Measurements from ENCODE around the gene ALDH8A1. TPM values are rescaled to one million over a fixed set of nuclear protein-coding genes. Genes with fewer than 3 reads are reported as not detected.
A peak's percentile ranks its signal among the peaks of the same experiment; 100 is the strongest.
"Not testable (repeated sequence)": the region's sequence is repeated elsewhere in the genome, so short reads cannot be mapped to it uniquely, and the experiment has no call there.

ALDH8A1 gene
- total and polyA plus RNA-seq, 9 donors: 0.41 to 2.2 (median 0.65) TPM

DNA sequence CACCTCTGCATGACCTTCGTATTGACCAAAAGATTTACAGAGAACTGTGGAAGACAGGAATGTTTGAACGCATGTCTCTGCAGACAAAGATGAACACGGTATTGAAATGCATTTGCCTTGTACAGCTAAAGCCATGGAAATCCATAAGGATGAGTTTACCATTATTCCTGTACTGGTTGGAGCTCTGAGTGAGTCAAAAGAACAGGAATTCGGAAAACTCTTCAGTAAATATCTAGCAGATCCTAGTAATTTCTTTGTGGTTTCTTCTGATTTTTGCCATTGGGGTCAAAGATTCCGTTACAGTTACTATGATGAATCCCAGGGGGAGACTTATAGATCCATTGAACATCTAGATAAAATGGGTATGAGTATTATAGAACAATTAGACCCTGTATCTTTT lies 51.7 kb downstream of the ALDH8A1 start:
- 80% methylated on average over 3 of the region's 5 CpGs for WGBS (ENCODE audit: insufficient coverage)
- not testable (repeated sequence) for DNase-seq; H3K4me3 ChIP-seq (ENCODE audit: low read length); H3K36me3 ChIP-seq (ENCODE audit: control insufficient read depth, insufficient read depth, low read length); H3K27me3 ChIP-seq (ENCODE audit: control insufficient read depth, insufficient read depth, low read length); H3K27ac ChIP-seq (ENCODE audit: low read length); H3K4me1 ChIP-seq (ENCODE audit: control insufficient read depth, insufficient read depth, low read length); H3K9me3 ChIP-seq (replicated peaks; ENCODE audit: control insufficient read depth, low read depth, low read length)

DNA sequence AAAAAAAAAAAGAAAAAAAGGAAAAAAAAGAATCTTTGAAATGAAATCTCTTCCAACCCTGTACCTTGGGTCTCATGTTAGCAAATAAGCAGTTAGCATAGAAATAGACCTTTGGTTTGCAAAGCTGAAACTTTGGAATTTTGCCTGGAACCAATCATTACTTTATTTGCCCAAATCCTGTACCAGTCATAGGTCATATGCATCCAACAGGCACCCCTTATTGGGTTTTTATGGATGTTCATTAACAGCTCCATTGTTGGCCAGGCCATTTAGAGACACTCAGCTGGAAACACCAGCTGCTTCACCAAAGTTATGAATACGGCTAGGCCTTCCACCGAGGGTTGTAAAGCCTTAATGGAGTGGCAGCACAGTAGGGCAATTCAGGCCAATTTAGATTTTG lies 53.0 kb downstream of the ALDH8A1 start:
- 69% methylated on average over 2 of the region's 2 CpGs for WGBS (ENCODE audit: insufficient coverage)
- no peaks in the 10 kb centered on the region for H3K4me1 ChIP-seq (ENCODE audit: control insufficient read depth, insufficient read depth, low read length)
- no peak overlapping the region for H3K27ac ChIP-seq (ENCODE audit: low read length)
- no peaks in the 10 kb centered on the region for H3K36me3 ChIP-seq (ENCODE audit: control insufficient read depth, insufficient read depth, low read length)
- H3K27me3 ChIP-seq (ENCODE audit: control insufficient read depth, insufficient read depth, low read length): peaks cover 2% of the 10 kb centered on the region
- H3K9me3 ChIP-seq (replicated peaks; ENCODE audit: control insufficient read depth, low read depth, low read length): peaks cover 3% of the 10 kb centered on the region
- no peak overlapping the region for H3K4me3 ChIP-seq (ENCODE audit: low read length)
- DNase-seq: no peak

DNA sequence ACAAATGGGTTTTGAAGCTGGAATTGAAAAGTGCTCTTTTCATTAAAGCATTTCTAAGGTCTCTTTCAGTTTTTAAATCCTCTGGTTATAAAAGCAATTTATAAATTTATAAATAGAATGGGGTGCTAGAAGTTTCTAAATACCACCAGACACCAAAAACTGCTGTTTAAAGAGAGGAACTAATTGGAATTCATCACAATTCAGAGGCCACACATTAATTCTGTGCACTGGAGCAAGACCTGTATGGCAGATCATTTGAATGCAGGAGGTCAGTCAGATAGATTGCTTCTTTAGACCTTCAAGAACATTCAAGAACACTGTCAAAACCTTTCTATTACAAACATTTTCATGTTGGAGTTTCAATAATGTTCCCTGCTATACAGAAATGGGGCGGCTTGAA lies 55.1 kb downstream of the ALDH8A1 start:
- Histone ChIP-seq H3K9me3 (replicated peaks; ENCODE audit: control insufficient read depth, low read depth, low read length) (peaks cover 3% of the 10 kb centered on the region), H3K4me1 (ENCODE audit: control insufficient read depth, insufficient read depth, low read length) (no peaks in the 10 kb centered on the region), H3K27ac (ENCODE audit: low read length) (no peak overlapping the region), H3K36me3 (ENCODE audit: control insufficient read depth, insufficient read depth, low read length) (no peaks in the 10 kb centered on the region), H3K4me3 (ENCODE audit: low read length) (no peak overlapping the region), H3K27me3 (ENCODE audit: control insufficient read depth, insufficient read depth, low read length) (peaks cover 4% of the 10 kb centered on the region)
- DNase-seq: no peak
- WGBS (ENCODE audit: insufficient coverage): 100% methylated on average over 1 of the region's 1 CpG

GRCh38 chr6:134892362-134892761 lies 57.5 kb downstream of the ALDH8A1 start:
- peaks cover 3% of the 10 kb centered on the region for H3K9me3 ChIP-seq (replicated peaks; ENCODE audit: control insufficient read depth, low read depth, low read length)
- H3K27me3 ChIP-seq (ENCODE audit: control insufficient read depth, insufficient read depth, low read length): peaks cover 4% of the 10 kb centered on the region
- H3K36me3 ChIP-seq (ENCODE audit: control insufficient read depth, insufficient read depth, low read length): no peaks in the 10 kb centered on the region
- H3K4me1 ChIP-seq (ENCODE audit: control insufficient read depth, insufficient read depth, low read length): no peaks in the 10 kb centered on the region
- no peak for DNase-seq
- H3K4me3 ChIP-seq (ENCODE audit: low read length): no peak overlapping the region
- no peak overlapping the region for H3K27ac ChIP-seq (ENCODE audit: low read length)

DNA sequence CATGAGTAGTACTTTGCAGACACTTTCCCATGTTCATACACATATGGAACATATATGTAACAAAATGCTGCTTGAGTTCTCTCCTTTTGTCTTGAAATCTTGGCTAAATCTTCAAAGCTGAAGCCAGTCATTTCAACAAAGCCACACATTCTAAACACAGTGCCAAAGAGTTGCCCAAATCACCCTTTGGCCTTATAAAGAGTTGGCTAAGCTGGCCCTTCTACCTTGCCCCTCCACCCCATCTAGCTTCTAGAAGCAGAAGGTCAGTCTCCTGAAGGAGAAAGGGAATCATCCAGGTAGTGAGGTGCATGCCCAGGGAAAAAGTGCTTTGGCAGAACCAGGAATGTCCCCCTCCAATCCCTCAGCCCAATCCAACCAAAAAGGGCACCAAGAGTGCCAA lies 58.3 kb downstream of the ALDH8A1 start:
- Histone ChIP-seq H3K27ac (ENCODE audit: low read length) (no peak overlapping the region), H3K4me3 (ENCODE audit: low read length) (no peak overlapping the region), H3K9me3 (replicated peaks; ENCODE audit: control insufficient read depth, low read depth, low read length) (peaks cover 3% of the 10 kb centered on the region), H3K27me3 (ENCODE audit: control insufficient read depth, insufficient read depth, low read length) (peaks cover 4% of the 10 kb centered on the region), H3K4me1 (ENCODE audit: control insufficient read depth, insufficient read depth, low read length) (no peaks in the 10 kb centered on the region), H3K36me3 (ENCODE audit: control insufficient read depth, insufficient read depth, low read length) (no peaks in the 10 kb centered on the region)
- no peak for DNase-seq

DNA sequence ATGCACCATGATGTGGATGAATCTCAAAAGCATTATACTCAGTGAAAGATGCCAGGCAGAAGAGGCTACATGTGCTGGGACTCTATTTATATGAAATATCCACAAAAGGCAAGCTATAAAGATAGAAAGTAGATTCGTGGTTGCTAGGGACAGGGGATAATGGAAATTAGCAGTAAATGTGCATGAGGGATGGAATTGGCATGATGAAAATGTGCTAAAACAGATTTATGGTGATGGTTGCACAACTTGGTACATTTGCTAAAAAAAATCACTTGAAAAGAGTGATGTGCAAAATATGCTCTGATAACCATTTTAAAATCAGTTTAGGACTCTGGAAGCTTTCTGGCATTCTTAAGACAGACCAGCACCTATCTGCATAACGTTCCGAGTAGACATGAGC lies 61.6 kb downstream of the ALDH8A1 start:
- DNase-seq: no peak
- no peak overlapping the region for H3K27ac ChIP-seq (ENCODE audit: low read length)
- H3K9me3 ChIP-seq (replicated peaks; ENCODE audit: control insufficient read depth, low read depth, low read length): peaks cover 3% of the 10 kb centered on the region
- 89% methylated on average over 3 of the region's 3 CpGs for WGBS (ENCODE audit: insufficient coverage)
- peaks cover 4% of the 10 kb centered on the region for H3K27me3 ChIP-seq (ENCODE audit: control insufficient read depth, insufficient read depth, low read length)
- no peak overlapping the region for H3K4me3 ChIP-seq (ENCODE audit: low read length)
- H3K36me3 ChIP-seq (ENCODE audit: control insufficient read depth, insufficient read depth, low read length): no peaks in the 10 kb centered on the region
- H3K4me1 ChIP-seq (ENCODE audit: control insufficient read depth, insufficient read depth, low read length): no peaks in the 10 kb centered on the region

DNA sequence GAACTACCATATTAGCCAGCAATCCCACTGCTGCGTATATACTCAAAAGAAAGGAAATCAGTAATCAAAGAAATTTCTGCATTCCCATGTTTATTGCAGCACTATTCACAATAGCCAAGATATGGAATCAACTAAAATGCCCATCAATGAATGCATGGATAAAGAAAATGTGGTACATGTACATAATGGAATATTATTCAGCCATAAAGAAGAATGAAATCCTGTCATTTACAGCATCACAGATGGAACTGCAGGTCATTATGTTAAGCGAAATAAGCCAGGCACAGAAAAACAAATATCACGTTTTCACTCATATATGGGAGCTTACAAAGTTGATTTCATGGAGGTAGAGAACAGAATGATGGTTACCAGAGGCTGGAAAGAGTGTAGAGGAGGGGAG lies 65.1 kb downstream of the ALDH8A1 start:
- peaks cover 3% of the 10 kb centered on the region for H3K4me1 ChIP-seq (ENCODE audit: control insufficient read depth, insufficient read depth, low read length)
- H3K9me3 ChIP-seq (replicated peaks; ENCODE audit: control insufficient read depth, low read depth, low read length): no peaks in the 10 kb centered on the region
- WGBS (ENCODE audit: insufficient coverage): no CpG with 5 or more reads among the region's 3 CpGs
- no peak overlapping the region for H3K27ac ChIP-seq (ENCODE audit: low read length)
- no peaks in the 10 kb centered on the region for H3K36me3 ChIP-seq (ENCODE audit: control insufficient read depth, insufficient read depth, low read length)
- no peak overlapping the region for H3K4me3 ChIP-seq (ENCODE audit: low read length)
- H3K27me3 ChIP-seq (ENCODE audit: control insufficient read depth, insufficient read depth, low read length): no peaks in the 10 kb centered on the region
- DNase-seq: no peak

- no peak for DNase-seq
- H3K27me3 ChIP-seq (ENCODE audit: control insufficient read depth, insufficient read depth, low read length): no peaks in the 10 kb centered on the region
- no peak overlapping the region for H3K4me3 ChIP-seq (ENCODE audit: low read length)
- H3K4me1 ChIP-seq (ENCODE audit: control insufficient read depth, insufficient read depth, low read length): peaks cover 3% of the 10 kb centered on the region
- no peaks in the 10 kb centered on the region for H3K36me3 ChIP-seq (ENCODE audit: control insufficient read depth, insufficient read depth, low read length)
- no peak overlapping the region for H3K27ac ChIP-seq (ENCODE audit: low read length)
- WGBS (ENCODE audit: insufficient coverage): 50% methylated on average over 1 of the region's 1 CpG
- no peaks in the 10 kb centered on the region for H3K9me3 ChIP-seq (replicated peaks; ENCODE audit: control insufficient read depth, low read depth, low read length)
These were observed 66.6 kb downstream of the ALDH8A1 start for GRCh38 chr6:134883314-134883713.

DNA sequence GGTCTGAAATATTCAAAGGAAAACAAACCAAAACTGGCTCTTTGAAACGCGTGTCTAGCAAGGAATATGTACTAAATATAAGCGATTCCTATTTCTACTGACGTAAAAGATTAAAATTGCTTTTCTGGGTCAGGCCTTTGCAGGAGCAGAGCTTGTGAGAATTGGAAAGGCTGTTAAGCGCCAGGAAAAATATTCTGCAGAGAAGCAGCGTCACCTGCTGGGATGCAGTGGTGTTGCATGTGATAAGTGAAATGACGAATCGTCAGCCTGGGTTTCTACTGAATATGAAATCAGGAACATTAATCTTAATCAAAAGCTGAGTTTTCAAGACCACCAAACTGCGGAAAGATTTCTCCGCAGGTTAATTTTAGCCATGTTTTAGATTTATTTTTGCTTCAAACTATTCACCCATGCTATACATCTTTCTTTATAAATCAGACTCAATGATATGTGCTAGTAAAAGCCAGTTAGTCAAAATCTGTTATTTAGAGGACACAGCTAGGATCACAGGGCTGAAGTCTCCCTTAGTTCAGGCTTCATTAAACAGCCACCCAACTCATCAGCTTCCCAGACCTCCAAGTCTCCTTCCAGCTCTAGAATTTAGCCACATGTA lies 67.4 kb downstream of the ALDH8A1 start:
- peak; percentile 88 for DNase-seq
- H3K27me3 ChIP-seq (ENCODE audit: control insufficient read depth, insufficient read depth, low read length): no peaks in the 10 kb centered on the region
- no peaks in the 10 kb centered on the region for H3K9me3 ChIP-seq (replicated peaks; ENCODE audit: control insufficient read depth, low read depth, low read length)
- no peaks in the 10 kb centered on the region for H3K36me3 ChIP-seq (ENCODE audit: control insufficient read depth, insufficient read depth, low read length)
- 0% methylated on average over 1 of the region's 10 CpGs for WGBS (ENCODE audit: insufficient coverage)
- H3K4me3 ChIP-seq (ENCODE audit: low read length): no peak overlapping the region
- peaks cover 3% of the 10 kb centered on the region for H3K4me1 ChIP-seq (ENCODE audit: control insufficient read depth, insufficient read depth, low read length)
- H3K27ac ChIP-seq (ENCODE audit: low read length): no peak overlapping the region

DNA sequence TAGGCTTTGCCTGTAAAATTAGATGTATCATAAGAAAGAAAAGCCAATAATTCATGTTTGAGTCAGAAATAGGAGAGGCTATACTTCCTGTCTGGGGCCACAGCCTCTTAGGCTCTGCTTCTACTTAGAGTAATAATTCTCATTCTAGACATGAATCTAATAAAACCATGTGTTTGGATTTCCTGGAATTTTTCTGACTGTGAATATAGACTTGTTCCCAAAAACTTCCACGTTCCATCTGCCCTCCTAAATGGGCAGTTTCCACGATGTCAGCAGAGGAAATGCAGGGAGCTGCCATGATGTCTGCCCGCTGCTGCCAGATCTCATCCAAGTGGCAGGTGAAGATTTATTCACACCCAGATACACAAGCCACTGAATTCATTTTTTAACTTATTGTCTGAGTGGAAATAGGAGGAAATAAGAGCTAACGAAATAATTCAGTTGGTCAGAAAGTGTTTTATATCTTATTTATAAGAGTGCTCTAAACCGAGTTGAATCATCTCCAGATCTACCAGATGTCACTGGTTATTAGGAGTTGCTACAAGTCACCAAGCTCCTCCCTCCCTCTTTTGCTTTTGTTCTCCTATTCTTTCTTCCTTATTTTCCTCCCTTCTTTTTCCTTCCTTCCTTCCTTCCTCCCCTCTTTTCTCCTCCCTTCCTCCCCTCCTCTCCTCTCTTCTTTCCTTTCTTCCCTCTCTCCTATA lies 69.3 kb downstream of the ALDH8A1 start:
- peaks cover 3% of the 10 kb centered on the region for H3K4me1 ChIP-seq (ENCODE audit: control insufficient read depth, insufficient read depth, low read length)
- no peak overlapping the region for H3K4me3 ChIP-seq (ENCODE audit: low read length)
- peak; percentile 39 for DNase-seq
- H3K36me3 ChIP-seq (ENCODE audit: control insufficient read depth, insufficient read depth, low read length): no peaks in the 10 kb centered on the region
- H3K27me3 ChIP-seq (ENCODE audit: control insufficient read depth, insufficient read depth, low read length): no peaks in the 10 kb centered on the region
- H3K9me3 ChIP-seq (replicated peaks; ENCODE audit: control insufficient read depth, low read depth, low read length): no peaks in the 10 kb centered on the region
- WGBS (ENCODE audit: insufficient coverage): no CpG with 5 or more reads among the region's 5 CpGs
- no peak overlapping the region for H3K27ac ChIP-seq (ENCODE audit: low read length)

- Histone ChIP-seq H3K4me1 (ENCODE audit: control insufficient read depth, insufficient read depth, low read length) (peaks cover 3% of the 10 kb centered on the region), H3K27me3 (ENCODE audit: control insufficient read depth, insufficient read depth, low read length) (no peaks in the 10 kb centered on the region), H3K4me3 (ENCODE audit: low read length) (no peak overlapping the region), H3K36me3 (ENCODE audit: control insufficient read depth, insufficient read depth, low read length) (no peaks in the 10 kb centered on the region), H3K9me3 (replicated peaks; ENCODE audit: control insufficient read depth, low read depth, low read length) (peaks cover 4% of the 10 kb centered on the region), H3K27ac (ENCODE audit: low read length) (no peak overlapping the region)
- 50% methylated on average over 1 of the region's 3 CpGs for WGBS (ENCODE audit: insufficient coverage)
- no peak for DNase-seq
These were observed 71.8 kb downstream of the ALDH8A1 start for GRCh38 chr6:134878136-134878535.
